ENCODE measurements around the gene SZT2.

SZT2 gene

DNA sequence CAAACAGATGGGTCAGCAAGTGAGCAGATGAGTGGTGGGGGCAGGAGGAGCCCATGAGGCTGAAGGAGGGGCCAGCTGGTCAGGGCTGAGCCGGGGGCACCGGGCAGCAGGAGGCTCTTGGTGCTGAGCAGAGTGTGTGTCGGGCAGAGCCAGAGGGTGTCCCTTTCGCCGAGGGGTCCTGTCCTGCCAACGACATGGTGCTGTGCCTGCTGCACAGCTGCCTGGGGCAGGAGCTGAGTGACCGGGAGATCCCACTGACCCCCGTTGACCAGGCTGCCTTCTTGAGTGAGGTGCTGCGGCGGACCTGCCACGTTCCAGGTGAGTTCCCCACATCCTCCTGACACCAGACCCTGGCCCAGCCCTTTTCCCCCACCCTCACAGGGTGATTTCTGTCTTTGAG is 36.5 kb downstream of the SZT2 start:
- DNase-seq: no peak

DNA sequence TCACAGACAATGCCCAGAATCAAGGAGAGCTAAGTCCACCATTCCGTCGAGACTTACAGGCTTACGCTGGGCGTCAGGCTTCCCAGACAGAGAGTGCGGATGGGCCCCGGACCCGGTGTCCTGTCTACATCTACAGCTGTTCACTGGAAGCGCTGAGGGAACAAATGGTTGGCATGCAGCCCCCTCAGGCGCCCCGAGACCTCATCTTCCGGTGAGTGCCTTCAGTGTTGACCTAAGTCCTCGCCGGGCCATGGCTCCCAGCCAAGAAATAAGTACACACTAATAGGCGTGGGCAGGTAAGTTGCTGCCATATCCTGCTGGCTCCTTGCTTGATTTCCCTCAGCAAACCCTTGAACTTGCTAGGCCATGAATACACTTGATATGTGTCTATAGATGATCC is 37.8 kb downstream of the SZT2 start:
- DNase-seq: peak; percentile 80

DNA sequence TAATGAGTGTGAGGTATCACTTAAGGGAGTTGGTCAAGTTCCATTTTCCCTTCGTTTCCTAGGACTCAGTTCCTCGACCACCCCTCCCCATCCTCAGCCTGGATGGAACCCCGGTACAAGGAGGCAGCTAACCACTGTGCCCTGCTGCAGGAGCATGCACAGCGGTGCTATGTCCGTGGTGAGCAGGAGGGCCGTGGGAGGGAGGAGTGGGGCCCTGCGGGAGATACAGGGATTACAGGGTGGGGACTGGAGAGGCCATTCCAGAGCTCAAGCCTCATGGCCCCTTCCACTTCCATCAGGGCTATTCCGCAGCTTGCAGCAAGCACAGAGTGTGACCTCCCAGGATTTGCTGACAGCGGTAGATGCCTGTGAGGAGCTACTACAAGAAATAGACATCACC is 38.2 kb downstream of the SZT2 start:
- no peak for DNase-seq

DNA sequence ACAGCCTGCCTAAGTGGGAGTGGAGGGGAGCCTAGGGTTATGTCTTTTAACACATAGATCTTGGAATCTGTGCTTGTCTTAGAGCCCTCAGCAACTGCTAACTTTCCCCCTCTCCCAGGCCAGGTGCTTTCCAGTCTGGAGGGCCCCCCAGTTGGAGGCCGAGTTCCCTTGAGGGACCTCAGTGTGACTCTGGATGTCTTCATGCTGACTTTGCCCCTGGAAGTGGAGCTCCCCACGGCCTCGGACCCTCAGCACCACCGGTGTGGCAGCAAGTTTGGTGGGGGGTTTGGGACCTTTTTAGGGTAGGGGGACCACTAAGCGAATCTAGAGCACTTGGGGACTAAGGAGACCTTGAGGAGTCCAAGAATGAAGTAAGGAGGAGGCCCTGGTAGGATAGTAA is 41.1 kb downstream of the SZT2 start:
- no peak for DNase-seq

DNA sequence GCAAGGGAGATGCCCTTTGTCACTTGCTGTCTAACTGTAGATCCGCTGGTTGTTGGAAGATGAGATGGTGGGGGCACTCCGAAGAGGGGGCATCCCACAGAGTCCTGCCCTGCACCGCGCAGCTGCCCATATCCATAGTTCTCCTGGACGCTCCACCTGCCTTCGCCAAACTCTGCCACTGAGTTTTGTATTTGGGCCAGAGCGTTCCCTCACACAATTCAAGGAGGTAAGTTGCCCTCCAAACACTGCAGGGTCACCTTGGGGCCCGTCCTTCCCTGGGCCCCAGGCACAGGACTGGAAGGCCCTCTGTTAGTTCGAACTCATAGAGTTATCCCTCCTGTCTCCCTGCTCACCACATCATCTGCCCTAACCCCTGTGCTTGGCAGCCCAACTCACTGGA is 42.0 kb downstream of the SZT2 start:
- DNase-seq: no peak

DNA sequence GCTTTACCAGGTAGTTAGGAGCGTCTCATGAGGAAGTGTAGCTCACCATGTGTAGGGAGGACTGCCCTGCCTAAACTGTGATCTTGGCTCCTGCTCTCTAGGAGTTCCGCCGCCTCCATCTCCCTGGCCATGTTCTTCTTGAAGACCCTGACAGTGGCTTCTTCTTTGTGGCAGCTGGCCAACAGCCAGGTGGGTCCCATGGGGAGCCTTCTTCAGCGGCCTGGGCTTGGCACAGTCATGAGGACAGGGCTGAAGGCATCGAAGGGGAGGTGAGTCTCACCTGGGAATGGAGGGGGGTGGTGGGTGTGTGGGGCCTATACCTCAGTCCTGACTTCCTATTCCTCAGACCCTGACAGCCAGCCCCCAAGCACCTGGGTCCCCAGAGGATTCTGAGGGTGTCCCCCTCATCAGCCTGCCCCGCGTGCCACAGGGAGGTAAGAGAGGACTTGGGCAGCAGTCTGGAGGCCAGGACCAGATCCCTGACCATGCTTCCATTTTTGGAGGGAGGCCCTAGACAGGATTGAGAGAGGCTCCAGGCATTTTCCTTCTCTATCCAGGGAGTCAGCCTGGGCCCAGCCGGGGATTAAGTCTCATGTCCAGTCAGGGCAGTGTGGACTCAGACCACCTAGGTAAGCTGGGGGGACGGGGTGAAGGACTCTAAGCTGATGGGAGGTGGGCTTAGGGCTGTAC is 42.6 kb downstream of the SZT2 start:
- DNase-seq: no peak

DNA sequence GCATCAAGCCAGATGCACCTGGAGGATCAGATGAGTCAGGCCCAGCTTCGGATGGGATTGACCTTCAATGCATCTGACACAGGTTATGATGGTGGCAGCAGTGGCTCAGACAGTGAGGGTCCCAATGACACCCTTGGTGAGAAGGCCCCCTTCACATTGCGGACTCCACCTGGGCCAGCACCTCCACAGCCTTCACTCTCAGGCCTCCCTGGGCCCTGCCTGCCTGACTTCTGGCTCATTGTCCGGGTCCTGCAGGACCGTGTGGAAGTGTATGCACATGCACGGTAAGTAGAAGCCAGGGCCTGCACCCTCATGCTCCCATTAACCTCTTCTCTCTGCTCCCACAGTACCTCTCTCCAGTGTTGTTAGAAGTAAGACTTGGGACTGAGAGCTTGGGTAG is 43.2 kb downstream of the SZT2 start:
- DNase-seq: no peak

DNA sequence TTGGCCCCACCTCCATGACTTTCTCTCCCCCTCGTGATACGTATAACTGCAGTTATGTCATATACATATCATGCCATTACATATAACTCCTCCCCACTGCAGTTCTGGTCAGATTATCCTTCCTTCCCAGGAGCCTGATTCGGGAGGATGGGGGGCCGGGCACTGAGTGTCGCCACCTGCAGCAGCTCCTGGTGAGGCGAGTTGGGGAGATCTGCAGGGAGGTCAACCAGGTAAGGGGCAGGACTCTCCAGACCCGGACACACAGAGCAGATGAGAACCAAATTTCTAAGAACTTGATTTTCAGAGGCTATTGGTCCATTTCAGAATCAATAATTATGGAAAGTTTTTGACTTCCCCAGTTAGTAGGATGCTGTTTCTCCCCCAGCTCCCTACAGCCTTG is 44.6 kb downstream of the SZT2 start:
- DNase-seq: no peak

DNA sequence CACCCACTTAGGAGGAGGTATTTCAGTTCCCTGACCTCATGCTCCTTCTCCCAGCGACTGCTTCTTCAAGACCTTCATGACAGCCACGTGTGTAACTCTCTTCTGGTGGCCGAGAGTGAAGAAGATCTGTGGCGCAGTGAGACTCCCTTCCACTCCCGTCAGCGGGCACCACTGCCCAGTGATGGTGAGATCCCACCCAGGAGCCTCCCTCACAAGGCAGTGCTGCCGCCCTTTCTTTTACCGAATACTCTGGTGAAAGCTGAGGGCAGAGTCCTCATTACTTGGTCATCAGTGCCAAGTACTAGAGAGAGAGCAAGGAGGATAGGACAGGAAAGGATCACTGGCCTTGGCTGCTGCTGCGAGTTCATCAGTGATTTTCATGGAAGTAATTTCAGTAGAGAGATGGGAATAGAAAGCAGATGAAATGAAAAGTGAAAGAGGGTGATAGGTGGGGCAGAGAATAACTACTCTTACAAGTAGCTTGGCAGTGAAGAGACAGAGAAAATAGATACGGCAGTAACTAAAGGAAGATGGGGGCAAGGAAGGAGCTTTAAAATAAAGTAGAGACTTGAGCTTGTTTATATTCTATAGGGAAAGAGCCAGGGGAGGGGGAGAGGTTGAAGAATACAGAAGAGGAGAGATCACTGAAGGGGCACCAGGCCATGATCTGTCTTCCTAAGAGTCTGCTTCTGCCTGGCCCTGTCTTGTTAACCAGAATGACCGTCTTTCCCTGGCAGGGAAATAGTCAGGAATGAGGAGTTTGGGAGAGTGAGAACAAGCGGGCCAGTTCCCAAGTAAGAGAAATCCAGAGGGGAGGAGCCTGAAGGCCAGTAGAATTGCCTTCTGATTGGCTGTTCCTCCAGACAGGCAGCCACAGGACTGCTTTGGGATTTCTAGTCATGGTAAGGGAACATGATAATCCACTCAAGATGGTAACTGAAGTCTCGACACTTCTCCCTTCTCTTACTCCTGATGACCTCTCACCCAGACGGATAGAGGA is 45.7 kb downstream of the SZT2 start:
- DNase-seq: no peak

DNA sequence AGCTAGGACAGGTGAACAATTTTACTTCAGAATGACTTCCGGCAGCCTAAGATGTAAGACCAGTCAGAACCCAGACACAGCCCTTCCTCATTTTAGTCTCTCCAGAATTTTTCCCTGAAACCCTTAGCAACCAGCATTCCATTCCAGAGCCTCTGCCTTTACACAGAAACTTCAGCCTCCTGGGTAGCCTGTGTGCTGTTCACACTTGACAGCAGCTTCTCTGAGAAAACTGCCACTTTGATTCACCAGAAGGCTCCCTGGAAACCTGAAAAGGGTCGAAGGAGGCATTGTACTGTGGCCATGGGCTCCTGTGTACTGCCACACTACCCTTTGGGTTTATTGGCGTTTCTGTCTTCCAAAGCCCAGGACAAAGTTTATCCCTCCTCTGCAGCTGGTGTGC is 46.7 kb downstream of the SZT2 start:
- no peak for DNase-seq

DNA sequence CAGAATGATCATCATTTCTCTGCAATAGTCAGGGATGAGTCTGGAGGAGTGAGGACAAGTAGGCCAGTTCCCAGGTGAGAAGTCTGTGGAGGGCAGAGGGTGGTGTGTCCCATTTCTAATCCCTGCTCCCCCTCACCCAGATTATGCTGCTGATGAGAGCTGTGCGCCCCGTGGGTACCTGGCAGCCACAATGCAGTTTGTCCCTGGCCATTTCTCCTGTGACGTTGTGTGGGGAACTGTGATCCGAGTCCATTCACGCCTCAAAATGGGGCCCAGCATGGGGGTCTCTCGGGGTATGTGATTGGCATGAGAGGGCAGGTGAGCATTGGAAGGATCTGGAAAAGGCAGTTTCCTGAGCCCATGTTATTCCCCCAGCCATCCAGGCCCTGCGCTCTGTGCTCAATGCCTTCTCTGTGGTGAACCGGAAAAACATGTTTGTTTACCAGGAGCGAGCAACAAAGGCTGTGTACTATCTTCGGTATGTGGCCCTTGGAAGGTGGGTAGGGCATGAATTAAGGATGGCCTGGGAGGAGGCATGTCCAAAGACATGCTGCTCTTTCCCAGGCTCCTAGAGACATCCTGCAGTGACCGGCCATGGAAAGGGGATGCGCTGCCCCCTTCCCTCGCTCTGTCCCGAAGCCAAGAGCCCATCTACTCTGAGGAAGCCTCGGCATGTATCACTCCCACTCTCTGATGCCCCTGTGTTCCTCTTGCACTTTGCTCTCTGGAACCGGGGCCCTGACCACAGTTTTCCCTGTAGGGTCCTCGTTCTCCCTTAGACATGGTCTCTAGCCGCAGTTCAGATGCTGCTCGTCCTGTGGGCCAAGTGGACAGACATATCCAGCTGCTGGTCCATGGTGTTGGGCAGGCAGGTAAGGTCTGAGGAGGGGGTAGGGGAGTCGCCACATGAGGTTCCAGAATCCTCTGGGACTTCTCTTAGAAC is 47.6 kb downstream of the SZT2 start:
- DNase-seq: no peak

DNA sequence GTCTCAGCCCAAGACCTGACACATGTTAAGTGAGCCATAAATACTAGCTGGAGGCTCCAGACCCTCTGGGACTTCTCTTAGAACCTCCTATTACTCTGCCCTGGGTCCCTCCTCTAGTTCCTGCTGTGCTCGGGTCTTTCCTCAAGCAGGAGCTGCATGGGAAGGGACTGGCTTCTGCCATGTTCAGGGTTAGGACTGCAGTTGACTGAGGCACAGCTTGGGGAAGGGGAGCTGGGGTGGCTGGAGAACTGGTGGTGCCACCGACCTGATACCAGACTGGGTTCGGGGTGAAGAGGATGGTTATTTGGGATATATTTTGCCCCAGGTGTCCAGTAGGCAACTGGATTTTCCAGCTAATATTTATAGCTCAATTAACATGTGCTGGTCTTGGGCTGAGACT is 48.3 kb downstream of the SZT2 start:
- DNase-seq: no peak

DNA sequence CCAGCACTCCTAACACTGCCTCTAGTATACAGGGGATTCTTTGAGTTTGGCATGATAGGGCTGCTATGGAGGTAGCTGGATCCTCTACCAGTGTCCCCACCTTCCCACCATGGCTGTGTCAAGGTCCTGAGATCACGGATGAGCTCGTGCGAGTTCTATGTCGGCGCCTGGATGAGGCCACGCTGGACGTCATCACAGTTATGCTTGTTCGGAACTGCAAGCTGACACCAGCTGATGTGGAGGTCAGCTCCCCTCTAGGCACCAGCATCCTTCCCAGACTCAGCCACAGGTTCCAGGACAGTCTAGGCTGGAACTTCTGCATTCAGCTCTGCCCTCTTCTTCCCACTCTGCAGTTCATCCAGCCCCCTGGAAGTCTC is 48.9 kb downstream of the SZT2 start:
- DNase-seq: no peak

DNA sequence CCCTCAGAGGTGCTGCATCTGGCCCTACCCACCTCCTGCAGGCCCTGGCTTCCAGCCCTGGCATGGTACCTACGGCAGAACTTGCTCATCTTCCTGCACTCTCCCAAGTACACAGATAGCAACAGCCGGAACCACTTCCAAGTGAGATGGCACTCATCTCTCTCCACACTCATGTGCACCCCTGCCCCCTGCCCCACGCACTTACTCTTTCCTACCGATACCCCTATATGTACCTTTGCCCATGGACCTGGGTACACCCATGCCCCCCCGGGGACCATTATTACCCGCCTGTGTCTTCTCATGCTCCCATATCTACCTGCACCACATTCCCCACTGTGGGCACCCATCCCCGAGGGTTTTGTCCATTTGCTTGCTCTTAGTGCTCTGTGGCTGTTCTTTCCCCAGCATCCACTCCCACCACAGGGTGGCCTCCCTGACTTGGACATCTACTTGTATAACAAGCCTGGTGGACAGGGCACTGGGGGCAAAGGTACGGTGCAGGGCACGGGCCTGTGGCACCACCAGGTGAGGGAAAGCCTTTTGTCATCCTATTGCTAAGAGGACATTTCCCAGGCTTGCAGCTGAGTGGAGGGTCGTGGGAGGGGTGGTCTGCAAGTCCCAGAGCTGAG is 49.4 kb downstream of the SZT2 start:
- DNase-seq: peak; percentile 51

DNA sequence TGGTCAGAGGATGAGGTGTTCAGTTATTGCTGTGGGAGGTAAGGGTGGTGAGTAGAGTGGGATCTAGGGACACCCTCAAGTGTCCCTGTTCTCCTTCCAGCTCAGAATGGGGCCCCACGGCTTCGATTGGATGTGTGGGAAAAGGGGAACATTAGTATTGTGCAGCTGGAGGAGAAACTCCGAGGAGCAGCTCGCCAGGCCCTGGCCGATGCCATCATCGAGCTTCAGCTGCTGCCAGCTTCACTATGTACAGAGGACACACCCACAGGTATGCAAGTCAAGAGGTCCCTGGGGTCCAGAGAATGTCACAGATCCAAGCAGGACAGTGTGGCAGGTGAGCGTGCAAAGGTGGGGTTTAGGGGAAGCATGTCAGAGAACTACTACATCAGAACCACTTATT is 50.1 kb downstream of the SZT2 start:
- DNase-seq: no peak

DNA sequence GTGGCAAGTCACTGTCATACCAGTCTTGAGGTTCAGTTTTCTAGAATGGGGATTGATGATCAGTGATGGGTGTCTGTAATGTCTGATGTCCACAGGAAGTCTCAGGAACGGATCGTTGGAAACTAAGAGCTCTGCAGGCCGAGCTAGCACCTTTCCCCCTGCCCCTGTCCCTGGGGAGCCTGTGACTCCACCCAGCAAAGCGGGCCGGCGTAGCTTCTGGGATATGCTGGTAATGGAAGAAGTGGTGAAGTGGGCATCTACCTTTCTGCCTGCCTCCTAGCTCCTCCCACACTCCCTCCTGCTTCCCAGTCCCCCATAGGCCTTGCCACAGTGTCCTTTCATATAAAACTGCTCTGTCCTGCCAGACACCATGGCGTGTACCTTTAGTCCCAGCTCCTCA is 50.7 kb downstream of the SZT2 start:
- DNase-seq: peak; percentile 65

DNA sequence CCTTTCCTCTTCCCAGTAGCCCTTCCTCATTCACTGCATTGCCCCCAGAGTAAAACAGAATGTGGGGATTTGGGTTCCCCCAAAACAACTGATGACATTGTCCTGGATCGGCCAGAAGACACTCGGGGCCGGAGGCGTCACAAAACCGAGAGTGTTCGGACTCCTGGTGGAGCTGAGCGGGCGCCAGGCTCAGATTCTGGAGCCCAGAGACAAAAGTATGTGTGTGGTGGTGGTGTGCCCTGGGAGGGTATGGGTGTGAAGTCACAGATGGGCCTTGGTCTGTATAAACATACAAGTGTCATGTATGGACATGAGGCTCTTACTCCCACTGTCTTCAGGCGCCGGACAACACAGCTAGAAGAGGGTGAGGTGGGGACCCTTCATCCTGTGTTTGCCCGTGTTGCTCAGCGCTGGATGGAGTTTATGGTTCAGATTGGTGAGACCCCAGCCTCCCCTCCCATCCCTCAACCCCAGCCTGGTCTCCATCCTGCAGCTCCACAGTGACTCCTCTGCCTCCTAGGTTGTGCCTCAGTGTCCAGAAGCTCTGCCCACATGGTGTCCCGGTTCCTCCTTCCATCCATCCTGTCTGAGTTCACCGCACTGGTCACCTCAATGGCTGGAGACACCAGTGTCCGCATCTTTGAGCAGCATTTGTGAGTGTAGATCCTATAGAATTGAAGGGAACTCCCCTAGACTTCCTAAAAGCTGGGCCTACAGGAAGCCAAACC is 51.6 kb downstream of the SZT2 start:
- no peak for DNase-seq

DNA sequence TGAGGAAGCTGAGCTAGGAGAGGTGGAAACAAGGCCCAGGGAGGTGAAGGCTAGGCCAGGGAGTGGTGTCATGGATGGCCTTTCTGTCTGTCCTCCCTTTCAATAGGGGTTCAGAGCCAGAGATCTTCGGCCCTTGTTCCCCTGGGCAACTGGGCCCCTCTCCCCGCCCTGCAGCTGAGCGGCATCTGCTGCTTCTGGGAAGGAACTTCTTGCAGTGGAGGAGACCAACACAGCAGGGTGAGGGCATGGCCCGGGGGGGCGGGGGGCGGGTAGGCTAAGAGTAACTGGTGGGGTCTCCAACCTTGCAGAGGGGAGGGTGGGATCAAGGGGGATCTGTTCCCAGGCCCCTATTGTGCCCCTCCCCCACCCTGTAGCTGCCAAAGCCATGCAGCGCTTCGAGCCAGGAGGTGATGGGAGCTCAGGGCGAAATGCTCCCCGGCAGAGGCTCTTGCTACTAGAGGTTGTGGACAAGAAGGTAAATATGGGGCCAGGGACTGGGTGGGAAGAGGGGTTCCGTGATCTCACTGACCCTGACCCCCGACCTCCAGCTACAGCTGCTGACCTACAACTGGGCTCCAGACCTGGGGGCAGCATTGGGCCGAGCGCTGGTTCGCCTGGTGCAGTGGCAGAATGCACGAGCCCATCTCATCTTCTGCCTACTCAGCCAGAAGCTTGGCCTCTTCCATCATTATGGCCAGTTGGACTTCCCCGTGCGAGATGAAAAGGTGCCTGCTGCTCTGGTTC is 52.4 kb downstream of the SZT2 start:
- DNase-seq: no peak

DNA sequence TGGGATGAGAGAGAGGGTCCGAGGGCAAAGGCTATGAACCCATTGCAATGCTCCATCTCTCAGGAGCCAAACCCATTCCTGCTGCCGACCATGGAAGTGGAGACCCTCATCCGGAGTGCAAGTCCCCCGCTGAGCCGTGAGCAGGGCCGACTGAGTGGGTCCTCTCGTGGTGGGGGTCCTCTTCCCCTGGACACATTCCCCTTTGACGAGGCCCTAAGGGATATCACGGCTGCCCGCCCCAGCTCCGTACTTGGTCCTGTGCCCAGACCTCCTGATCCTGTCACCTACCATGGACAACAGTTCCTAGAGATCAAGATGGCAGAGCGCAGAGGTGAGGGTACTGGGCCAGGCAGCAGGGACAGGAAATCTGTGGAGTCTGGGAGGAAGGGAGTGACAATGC is 53.1 kb downstream of the SZT2 start:
- DNase-seq: no peak

DNA sequence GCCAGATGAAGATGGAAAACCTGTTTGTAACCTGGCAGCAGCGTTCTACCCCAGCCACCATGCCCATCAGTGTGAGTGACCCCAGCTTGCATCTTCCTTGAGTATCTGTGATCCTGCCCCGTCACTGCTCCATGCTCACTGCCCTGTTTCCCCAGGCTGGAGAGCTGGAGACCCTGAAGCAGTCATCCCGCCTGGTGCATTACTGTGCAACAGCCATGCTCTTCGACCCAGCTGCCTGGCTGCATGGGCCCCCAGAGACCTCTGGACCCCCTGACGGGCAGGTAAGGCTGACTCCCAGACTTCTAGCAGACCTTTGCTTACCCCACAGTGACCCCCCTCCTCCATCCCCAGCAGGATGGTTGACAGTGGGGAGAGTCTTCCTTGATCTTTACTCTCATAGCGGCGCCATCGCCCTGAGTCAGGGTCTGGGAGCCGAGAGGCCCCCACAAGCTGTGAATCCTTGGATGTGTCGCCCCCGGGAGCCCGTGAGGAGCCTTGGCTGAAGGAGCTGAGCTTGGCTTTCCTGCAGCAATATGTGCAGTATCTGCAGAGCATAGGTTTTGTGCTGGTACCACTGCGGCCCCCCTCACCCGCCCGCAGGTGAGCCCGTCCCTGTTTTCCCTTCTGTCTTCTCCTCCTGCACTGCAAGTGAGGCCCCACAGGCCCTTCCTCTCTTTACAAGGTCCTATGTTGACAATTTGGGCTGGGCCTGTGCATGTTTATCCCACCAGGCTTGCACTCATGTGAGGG is 53.7 kb downstream of the SZT2 start:
- DNase-seq: no peak
